ENCODE measurements around the gene ADAMTS2. TPM values are rescaled to one million over a fixed set of nuclear protein-coding genes. Genes with fewer than 3 reads are reported as not detected.
A peak's percentile ranks its signal among the peaks of the same experiment; 100 is the strongest.

Gene ADAMTS2
- total and polyA plus RNA-seq, 8 donors: 1.8 to 41.5 (median 11.6) TPM

GRCh38 chr5:179376701-179377420 is 31.6 kb upstream of the ADAMTS2 start:
- H3K27me3 ChIP-seq: no peaks in the 10 kb centered on the region
- no peak overlapping the region for H3K27ac ChIP-seq
- no peaks in the 10 kb centered on the region for H3K36me3 ChIP-seq
- peak in 1 of 2 donors; percentile 23 for DNase-seq
- TF ChIP-seq POLR2A (IDR thresholded peaks at IDR 0.05) (no peak), CTCF (IDR thresholded peaks at IDR 0.05) (no peak), EP300 (IDR thresholded peaks at IDR 0.05) (no peak), POLR2AphosphoS5 (IDR thresholded peaks at IDR 0.05) (no peak)
- WGBS, 5 donors: 81 to 88% (median 86%) methylated on average over 18 to 19 of the region's 19 CpGs
- H3K9me3 ChIP-seq: no peaks in the 10 kb centered on the region
- intact Hi-C loops (cut with DNase I; ENCODE audit: low total_unique reads): no loop called here
- no peaks in the 10 kb centered on the region for H3K4me1 ChIP-seq
- no peak overlapping the region for H3K4me3 ChIP-seq

- no peak for DNase-seq
- no peaks in the 10 kb centered on the region for H3K9me3 ChIP-seq
- H3K4me1 ChIP-seq: no peaks in the 10 kb centered on the region
- TF ChIP-seq POLR2AphosphoS5 (IDR thresholded peaks at IDR 0.05) (no peak), POLR2A (IDR thresholded peaks at IDR 0.05) (no peak), CTCF (IDR thresholded peaks at IDR 0.05) (no peak), EP300 (IDR thresholded peaks at IDR 0.05) (no peak)
- H3K4me3 ChIP-seq: no peak overlapping the region
- intact Hi-C loops (cut with DNase I; ENCODE audit: low total_unique reads): no loop called here
- 63 to 77% (median 70%) methylated on average over 2 of the region's 2 CpGs for WGBS, 5 donors
- H3K27me3 ChIP-seq: no peaks in the 10 kb centered on the region
- H3K27ac ChIP-seq: no peak overlapping the region
- H3K36me3 ChIP-seq: no peaks in the 10 kb centered on the region
These were observed 30.6 kb upstream of the ADAMTS2 start for GRCh38 chr5:179375831-179376365.

- no peaks in the 10 kb centered on the region for H3K9me3 ChIP-seq
- H3K36me3 ChIP-seq: no peaks in the 10 kb centered on the region
- TF ChIP-seq CTCF (IDR thresholded peaks at IDR 0.05) (no peak), POLR2A (IDR thresholded peaks at IDR 0.05) (no peak), EP300 (IDR thresholded peaks at IDR 0.05) (no peak), POLR2AphosphoS5 (IDR thresholded peaks at IDR 0.05) (no peak)
- no peak for DNase-seq
- WGBS, 5 donors: 60 to 75% (median 68%) methylated on average over 1 to 3 of the region's 3 CpGs
- no peak overlapping the region for H3K27ac ChIP-seq
- H3K27me3 ChIP-seq: no peaks in the 10 kb centered on the region
- intact Hi-C loops (cut with DNase I; ENCODE audit: low total_unique reads): no loop called here
- no peak overlapping the region for H3K4me3 ChIP-seq
- no peaks in the 10 kb centered on the region for H3K4me1 ChIP-seq
These were observed 30.0 kb upstream of the ADAMTS2 start for GRCh38 chr5:179375236-179375685.

GRCh38 chr5:179374506-179375235 is 29.4 kb upstream of the ADAMTS2 start:
- Histone ChIP-seq H3K27me3 (no peaks in the 10 kb centered on the region), H3K4me1 (no peaks in the 10 kb centered on the region), H3K36me3 (no peaks in the 10 kb centered on the region), H3K4me3 (no peak overlapping the region), H3K27ac (no peak overlapping the region), H3K9me3 (no peaks in the 10 kb centered on the region)
- DNase-seq: no peak
- no peak for TF ChIP-seq POLR2A (IDR thresholded peaks at IDR 0.05)
- no peak for TF ChIP-seq CTCF (IDR thresholded peaks at IDR 0.05)
- TF ChIP-seq POLR2AphosphoS5 (IDR thresholded peaks at IDR 0.05): no peak
- no peak for TF ChIP-seq EP300 (IDR thresholded peaks at IDR 0.05)
- intact Hi-C loops (cut with DNase I; ENCODE audit: low total_unique reads): no loop called here
- 82 to 89% (median 84%) methylated on average over 30 to 31 of the region's 31 CpGs for WGBS, 5 donors
